ENCODE measurements around the gene B4GALNT4. TPM values are rescaled to one million over a fixed set of nuclear protein-coding genes. Genes with fewer than 3 reads are reported as not detected.
A peak's percentile ranks its signal among the peaks of the same experiment; 100 is the strongest.

Gene B4GALNT4
- total and polyA plus RNA-seq, 2 donors from 2014 or later, result 0.82 to 1.4 TPM

DNA sequence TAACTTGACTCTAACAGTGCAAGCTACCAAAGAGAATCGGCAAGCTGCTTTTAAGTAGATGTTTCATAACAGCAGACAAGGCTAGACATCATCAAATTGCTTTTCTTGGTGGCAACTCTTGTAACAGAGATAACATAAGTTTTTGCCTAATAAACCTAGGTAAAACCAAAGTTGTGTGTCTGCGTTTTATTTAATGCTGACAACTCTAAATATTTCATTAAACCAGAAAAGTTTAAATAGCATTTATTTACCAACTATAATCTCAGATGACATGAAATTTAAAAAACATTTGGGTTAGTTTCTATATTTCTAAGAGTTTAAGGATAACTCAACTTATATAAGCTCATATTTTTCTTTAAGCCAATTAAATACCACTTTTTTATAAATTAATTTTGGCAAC lies 29.3 kb upstream of the B4GALNT4 start:
- Histone ChIP-seq H3K36me3 (ENCODE audit: control insufficient read depth in 2 of 3, insufficient read depth in 3 of 3, low read length in 3 of 3) (no peaks in the 10 kb centered on the region), H3K4me1 (ENCODE audit: control insufficient read depth in 2 of 3, insufficient read depth in 2 of 3, low read depth in 1 of 3, low read length in 3 of 3) (peaks cover 3 to 5% (median 4%) of the 10 kb centered on the region in 3 donors), H3K27me3 (ENCODE audit: control insufficient read depth, insufficient read depth, low read length) (no peaks in the 10 kb centered on the region), H3K9ac (ENCODE audit: low read length in 3 of 3) (no peak overlapping the region), H3K9me3 (ENCODE audit: control insufficient read depth in 2 of 3, insufficient read depth in 1 of 3, low read length in 3 of 3) (no peaks in the 10 kb centered on the region), H3K27ac (ENCODE audit: low read depth in 2 of 2, low read length in 2 of 2) (no peak overlapping the region), H3K4me3 (ENCODE audit: low read length in 3 of 3) (no peak overlapping the region)
- intact Hi-C loops (cut with DNase I), result no loop called here
- no peak for DNase-seq
- TF ChIP-seq, protein P1, sequence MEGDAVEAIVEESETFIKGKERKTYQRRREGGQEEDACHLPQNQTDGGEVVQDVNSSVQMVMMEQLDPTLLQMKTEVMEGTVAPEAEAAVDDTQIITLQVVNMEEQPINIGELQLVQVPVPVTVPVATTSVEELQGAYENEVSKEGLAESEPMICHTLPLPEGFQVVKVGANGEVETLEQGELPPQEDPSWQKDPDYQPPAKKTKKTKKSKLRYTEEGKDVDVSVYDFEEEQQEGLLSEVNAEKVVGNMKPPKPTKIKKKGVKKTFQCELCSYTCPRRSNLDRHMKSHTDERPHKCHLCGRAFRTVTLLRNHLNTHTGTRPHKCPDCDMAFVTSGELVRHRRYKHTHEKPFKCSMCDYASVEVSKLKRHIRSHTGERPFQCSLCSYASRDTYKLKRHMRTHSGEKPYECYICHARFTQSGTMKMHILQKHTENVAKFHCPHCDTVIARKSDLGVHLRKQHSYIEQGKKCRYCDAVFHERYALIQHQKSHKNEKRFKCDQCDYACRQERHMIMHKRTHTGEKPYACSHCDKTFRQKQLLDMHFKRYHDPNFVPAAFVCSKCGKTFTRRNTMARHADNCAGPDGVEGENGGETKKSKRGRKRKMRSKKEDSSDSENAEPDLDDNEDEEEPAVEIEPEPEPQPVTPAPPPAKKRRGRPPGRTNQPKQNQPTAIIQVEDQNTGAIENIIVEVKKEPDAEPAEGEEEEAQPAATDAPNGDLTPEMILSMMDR (IDR thresholded peaks at IDR 0.05; ENCODE audit: borderline replicate concordance, extremely low read depth, insufficient read depth), result no peak
- peak; percentile 17 for FAIRE-seq

DNA sequence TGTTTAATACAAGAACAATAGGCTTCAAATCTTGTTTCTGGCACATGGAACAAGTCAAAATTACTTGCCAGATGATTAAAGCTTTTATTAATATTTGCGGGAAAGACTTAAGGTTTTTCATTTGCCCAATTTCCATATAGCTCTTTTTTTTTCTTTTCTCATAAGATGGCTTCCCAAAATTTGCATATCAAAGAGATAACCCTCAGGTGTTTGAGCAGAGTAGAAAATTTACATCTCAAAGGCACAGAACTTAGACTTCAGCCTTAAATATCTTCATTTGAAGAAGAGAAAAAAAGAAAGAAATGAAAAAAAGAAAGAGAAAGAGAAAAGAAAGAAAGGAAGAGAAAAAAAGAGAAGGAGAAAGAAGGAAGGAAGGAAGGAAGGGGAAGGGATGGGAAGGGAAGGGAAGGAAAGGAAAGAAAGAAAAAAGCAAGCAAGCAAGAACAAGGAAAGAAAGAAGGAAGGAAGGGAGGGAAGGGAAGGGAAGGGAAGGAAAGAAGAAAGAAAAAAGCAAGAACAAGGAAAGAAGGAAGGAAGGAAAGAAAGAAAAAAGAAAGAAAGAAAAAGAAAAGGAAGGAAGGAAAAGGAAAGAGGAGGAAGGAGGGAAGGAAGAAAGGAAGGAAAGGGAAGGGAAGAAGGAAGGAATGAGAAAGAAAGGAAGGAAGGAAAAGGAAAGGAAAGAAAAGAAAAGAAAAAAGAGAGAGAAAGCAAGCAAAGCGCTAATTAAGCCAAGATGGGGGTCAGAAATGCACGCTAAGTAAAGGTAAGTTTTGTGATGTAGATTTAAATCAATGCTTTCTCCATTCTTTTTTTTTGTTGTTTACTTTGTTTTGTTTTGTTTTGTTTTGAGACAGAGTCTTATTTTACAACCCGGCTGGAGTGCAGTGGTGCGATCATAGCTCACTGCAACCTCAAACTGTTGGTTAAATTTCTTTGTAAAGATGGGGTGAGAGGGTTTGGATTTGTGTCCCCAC lies 28.5 kb upstream of the B4GALNT4 start:
- Histone ChIP-seq H3K4me1 (ENCODE audit: control insufficient read depth in 2 of 3, insufficient read depth in 2 of 3, low read depth in 1 of 3, low read length in 3 of 3) (peaks cover 3 to 5% (median 4%) of the 10 kb centered on the region in 3 donors), H3K9ac (ENCODE audit: low read length in 3 of 3) (no peak overlapping the region), H3K27ac (ENCODE audit: low read depth in 2 of 2, low read length in 2 of 2) (no peak overlapping the region), H3K27me3 (ENCODE audit: control insufficient read depth, insufficient read depth, low read length) (no peaks in the 10 kb centered on the region), H3K36me3 (ENCODE audit: control insufficient read depth in 2 of 3, insufficient read depth in 3 of 3, low read length in 3 of 3) (no peaks in the 10 kb centered on the region), H3K4me3 (ENCODE audit: low read length in 3 of 3) (no peak overlapping the region), H3K9me3 (ENCODE audit: control insufficient read depth in 2 of 3, insufficient read depth in 1 of 3, low read length in 3 of 3) (no peaks in the 10 kb centered on the region)
- FAIRE-seq, result no peak
- intact Hi-C loops (cut with DNase I), result no loop called here
- TF ChIP-seq, protein P1 (IDR thresholded peaks at IDR 0.05; ENCODE audit: borderline replicate concordance, extremely low read depth, insufficient read depth), result no peak
- no peak for DNase-seq

DNA sequence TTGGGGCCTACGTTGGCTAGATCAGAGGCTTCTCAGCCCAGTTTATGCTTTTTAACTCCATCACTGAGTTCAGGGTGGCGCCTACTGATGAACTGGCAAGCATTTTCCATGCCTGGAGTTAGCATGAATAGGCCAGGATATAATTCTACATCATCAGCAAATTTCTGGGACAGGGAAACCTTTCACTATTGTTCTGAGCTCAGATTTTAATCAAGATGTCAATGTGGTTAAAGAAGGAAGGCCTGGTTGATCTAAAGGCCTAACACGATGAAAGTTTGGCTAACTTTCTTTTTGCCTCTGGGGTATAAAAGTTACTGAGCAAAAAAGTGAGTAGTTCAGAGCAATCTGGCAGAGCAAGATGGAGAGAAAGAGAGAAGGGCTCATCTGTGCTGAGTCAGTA lies 27.0 kb upstream of the B4GALNT4 start:
- DNase-seq (no peak), FAIRE-seq (no peak)
- H3K36me3 ChIP-seq (ENCODE audit: control insufficient read depth in 2 of 3, insufficient read depth in 3 of 3, low read length in 3 of 3), result no peaks in the 10 kb centered on the region
- H3K9ac ChIP-seq (ENCODE audit: low read length in 3 of 3), result no peak overlapping the region
- peak overlapping the region in 1 of 2 donors; percentile 47 for H3K27ac ChIP-seq (ENCODE audit: low read depth in 2 of 2, low read length in 2 of 2)
- intact Hi-C loops (cut with DNase I), result no loop called here
- no peak overlapping the region for H3K4me3 ChIP-seq (ENCODE audit: low read length in 3 of 3)
- H3K27me3 ChIP-seq (ENCODE audit: control insufficient read depth, insufficient read depth, low read length), result no peaks in the 10 kb centered on the region
- H3K4me1 ChIP-seq (ENCODE audit: control insufficient read depth in 2 of 3, insufficient read depth in 2 of 3, low read depth in 1 of 3, low read length in 3 of 3), result no peaks in the 10 kb centered on the region
- TF ChIP-seq, protein P1 (IDR thresholded peaks at IDR 0.05; ENCODE audit: borderline replicate concordance, extremely low read depth, insufficient read depth), result no peak
- no peaks in the 10 kb centered on the region for H3K9me3 ChIP-seq (ENCODE audit: control insufficient read depth in 2 of 3, insufficient read depth in 1 of 3, low read length in 3 of 3)
